Bronchial epithelial cell (primary cell): ENCODE results near the gene SIGLEC1. TPM values are rescaled to one million over a fixed set of nuclear protein-coding genes. Genes with fewer than 3 reads are reported as not detected.

ENCODE experiments used
- DNase-seq: peaks from one replicate; pipeline ENCODE4 v3.0.0-alpha.2; 2010; ENCODE audit warnings: low read depth
- FAIRE-seq: peaks from 2 replicates; lab custom pipeline; 2011; peaks lifted over from hg19 to GRCh38; lab: Jason Lieb, UNC
- H3K27me3 ChIP-seq: 2 replicates; pipeline ENCODE4 v1.5.1; 2011; ENCODE audit warnings: low read length; ENCODE audit not compliant: control insufficient read depth, insufficient read depth
- H3K36me3 ChIP-seq: 2 replicates; pipeline ENCODE4 v1.5.1; 2011; ENCODE audit warnings: low read length; ENCODE audit not compliant: control insufficient read depth, insufficient read depth
- H3K4me3 ChIP-seq: 2 replicates; pipeline ENCODE4 v1.5.1; 2011; ENCODE audit warnings: mild to moderate bottlenecking, low read depth, low read length, control low read depth
- total RNA-seq: library from RNA; depleted of rRNA; stranded (reverse); fragments of >200 nt; gene quantifications from 2 replicates; pipeline ENCODE4 v1.2.1, GENCODE V29; 2014
- TF ChIP-seq, protein P1 (sequence below): IDR thresholded peaks from 2 replicates; pipeline ENCODE4 v1.5.1; 2011; ENCODE audit warnings: mild to moderate bottlenecking, moderate library complexity, low read length, control low read depth, inconsistent platforms; ENCODE audit not compliant: insufficient read depth, severe bottlenecking

The SIGLEC1 gene
- total RNA-seq, 1 donor from 2014 or later = not detected

DNA sequence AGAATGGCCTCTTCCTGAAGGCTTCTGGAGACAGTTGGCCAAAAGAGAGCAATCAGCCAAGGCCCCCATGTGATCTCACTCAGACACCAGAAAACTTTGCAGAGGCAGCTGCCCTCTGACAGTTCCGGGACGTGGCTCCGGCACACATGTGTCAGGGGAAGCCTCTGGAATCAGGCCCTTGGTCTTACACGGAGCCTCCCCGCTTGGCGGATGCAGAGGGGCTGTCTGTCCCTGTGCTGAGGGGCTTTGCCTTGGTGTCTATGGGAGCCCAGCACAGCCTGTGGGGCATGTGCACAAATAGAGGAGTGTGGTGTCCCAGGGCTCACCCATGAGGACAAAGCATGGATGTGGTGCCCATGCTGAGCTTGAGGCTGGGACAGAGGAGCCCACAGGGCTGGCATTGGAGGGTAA is 13.8 kb downstream of the SIGLEC1 start:
- no peak for DNase-seq
- TF ChIP-seq, protein P1, sequence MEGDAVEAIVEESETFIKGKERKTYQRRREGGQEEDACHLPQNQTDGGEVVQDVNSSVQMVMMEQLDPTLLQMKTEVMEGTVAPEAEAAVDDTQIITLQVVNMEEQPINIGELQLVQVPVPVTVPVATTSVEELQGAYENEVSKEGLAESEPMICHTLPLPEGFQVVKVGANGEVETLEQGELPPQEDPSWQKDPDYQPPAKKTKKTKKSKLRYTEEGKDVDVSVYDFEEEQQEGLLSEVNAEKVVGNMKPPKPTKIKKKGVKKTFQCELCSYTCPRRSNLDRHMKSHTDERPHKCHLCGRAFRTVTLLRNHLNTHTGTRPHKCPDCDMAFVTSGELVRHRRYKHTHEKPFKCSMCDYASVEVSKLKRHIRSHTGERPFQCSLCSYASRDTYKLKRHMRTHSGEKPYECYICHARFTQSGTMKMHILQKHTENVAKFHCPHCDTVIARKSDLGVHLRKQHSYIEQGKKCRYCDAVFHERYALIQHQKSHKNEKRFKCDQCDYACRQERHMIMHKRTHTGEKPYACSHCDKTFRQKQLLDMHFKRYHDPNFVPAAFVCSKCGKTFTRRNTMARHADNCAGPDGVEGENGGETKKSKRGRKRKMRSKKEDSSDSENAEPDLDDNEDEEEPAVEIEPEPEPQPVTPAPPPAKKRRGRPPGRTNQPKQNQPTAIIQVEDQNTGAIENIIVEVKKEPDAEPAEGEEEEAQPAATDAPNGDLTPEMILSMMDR = no peak

DNA sequence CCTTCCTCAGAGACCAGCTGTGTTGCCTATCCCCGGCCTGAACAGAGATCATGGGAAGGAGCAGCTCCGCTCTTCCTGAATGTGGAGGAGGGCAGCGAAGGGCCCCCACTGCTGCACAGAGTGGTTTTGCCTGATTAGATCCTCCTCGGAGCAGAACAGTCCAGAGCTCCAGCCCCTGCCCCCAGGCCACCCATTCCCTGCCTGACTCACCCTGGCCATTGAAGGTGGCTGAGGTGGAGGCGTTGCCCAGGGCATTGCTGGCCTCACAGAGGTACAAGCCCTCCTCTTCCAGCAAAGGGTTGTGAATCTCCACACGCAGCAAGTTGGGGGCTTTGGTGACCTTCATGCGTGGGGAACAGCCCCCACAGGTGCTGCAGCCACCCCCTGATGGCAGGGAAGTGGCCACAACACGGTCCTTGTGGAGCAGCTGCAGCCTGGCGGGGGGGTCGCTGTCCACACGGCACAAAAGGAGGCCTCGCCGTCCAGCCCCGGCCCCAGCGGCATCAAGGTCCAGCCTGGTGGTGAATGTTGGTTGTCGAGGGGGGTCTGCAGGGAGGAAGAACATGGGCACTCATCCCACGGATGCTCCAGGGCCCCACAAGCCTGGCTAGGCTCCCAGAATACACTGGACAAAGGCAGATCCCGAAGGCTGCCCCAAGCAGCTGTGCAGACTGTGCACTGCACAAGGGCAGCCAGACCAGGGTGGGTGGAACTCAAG is 14.7 kb downstream of the SIGLEC1 start:
- Histone ChIP-seq H3K4me3 (no peak overlapping the region), H3K36me3 (no peaks in the 10 kb centered on the region), H3K27me3 (no peaks in the 10 kb centered on the region)
- no peak for DNase-seq
- no peak for FAIRE-seq
- TF ChIP-seq, protein P1 = no peak

More for the DNA sequence above, 13.8 kb downstream of the SIGLEC1 start:
- H3K36me3 ChIP-seq = no peaks in the 10 kb centered on the region
- no peak for FAIRE-seq
- H3K27me3 ChIP-seq = no peaks in the 10 kb centered on the region
- no peak overlapping the region for H3K4me3 ChIP-seq

GRCh38 chr20:3696745-3697587 is 15.4 kb downstream of the SIGLEC1 start:
- DNase-seq (no peak), FAIRE-seq (no peak)
- TF ChIP-seq, protein P1 = no peak
- Histone ChIP-seq H3K4me3 (no peak overlapping the region), H3K36me3 (no peaks in the 10 kb centered on the region), H3K27me3 (no peaks in the 10 kb centered on the region)

DNA sequence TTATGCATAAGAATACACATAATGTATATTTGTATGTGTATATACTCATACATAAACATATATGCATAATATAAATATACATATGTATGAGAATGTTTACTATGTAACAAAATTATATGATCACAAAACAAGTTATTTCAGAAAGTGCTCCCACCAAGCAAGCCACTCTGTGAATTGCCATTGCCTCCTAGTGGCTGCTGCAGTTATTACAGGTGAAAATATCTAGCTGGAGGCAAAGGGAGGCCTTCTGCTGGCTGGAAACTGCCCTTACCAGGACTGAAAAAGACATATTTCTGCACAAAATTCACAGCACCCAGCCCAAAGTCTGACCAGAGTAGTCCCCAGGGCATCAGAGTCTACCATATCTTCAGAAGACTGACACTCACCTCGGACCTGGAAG is 16.2 kb downstream of the SIGLEC1 start:
- Histone ChIP-seq H3K4me3 (no peak overlapping the region), H3K36me3 (no peaks in the 10 kb centered on the region), H3K27me3 (no peaks in the 10 kb centered on the region)
- DNase-seq (no peak), FAIRE-seq (no peak)
- TF ChIP-seq, protein P1 = peak; percentile 15

- Histone ChIP-seq H3K4me3 (no peak overlapping the region), H3K27me3 (no peaks in the 10 kb centered on the region), H3K36me3 (no peaks in the 10 kb centered on the region)
- TF ChIP-seq, protein P1 = no peak
- FAIRE-seq = no peak
- no peak for DNase-seq
Measured at GRCh38 chr20:3694864-3695263, 17.5 kb downstream of the SIGLEC1 start.
